ENCODE data around the gene KSR2. TPM values are rescaled to one million over a fixed set of nuclear protein-coding genes. Genes with fewer than 3 reads are reported as not detected.

The KSR2 gene
- total RNA-seq, 1 donor from 2014 or later = not detected

GRCh38 chr12:117778656-117779055, 190.1 kb downstream of the KSR2 start:
- TF ChIP-seq CTCF (IDR thresholded peaks at IDR 0.05; ENCODE audit: borderline replicate concordance) = no peak
- Histone ChIP-seq H3K9me3 (replicated peaks) (no peaks in the 10 kb centered on the region), H3K4me1 (no peaks in the 10 kb centered on the region), H3K36me3 (no peaks in the 10 kb centered on the region), H3K27ac (replicated peaks) (no peak overlapping the region), H3K4me3 (no peak overlapping the region), H3K27me3 (ENCODE audit: low read depth) (peaks cover 45% of the 10 kb centered on the region)
- DNase-seq = no peak
- intact Hi-C loops (cut with micrococcal nuclease) = no loop called here

GRCh38 chr12:117774941-117775775, 193.6 kb downstream of the KSR2 start:
- Histone ChIP-seq H3K27me3 (ENCODE audit: low read depth) (peaks cover 39% of the 10 kb centered on the region), H3K27ac (replicated peaks) (no peak overlapping the region), H3K36me3 (no peaks in the 10 kb centered on the region), H3K4me1 (no peaks in the 10 kb centered on the region), H3K4me3 (no peak overlapping the region), H3K9me3 (replicated peaks) (no peaks in the 10 kb centered on the region)
- intact Hi-C loops (cut with micrococcal nuclease) = no loop called here
- no peak for TF ChIP-seq CTCF (IDR thresholded peaks at IDR 0.05; ENCODE audit: borderline replicate concordance)
- DNase-seq = no peak

GRCh38 chr12:117768860-117769259, 199.9 kb downstream of the KSR2 start:
- peaks cover 14% of the 10 kb centered on the region for H3K9me3 ChIP-seq (replicated peaks)
- DNase-seq = no peak
- intact Hi-C loops (cut with micrococcal nuclease) = no loop called here
- H3K36me3 ChIP-seq = no peaks in the 10 kb centered on the region
- no peak overlapping the region for H3K4me3 ChIP-seq
- TF ChIP-seq CTCF (IDR thresholded peaks at IDR 0.05; ENCODE audit: borderline replicate concordance) = no peak
- peaks cover 69% of the 10 kb centered on the region for H3K27me3 ChIP-seq (ENCODE audit: low read depth)
- no peaks in the 10 kb centered on the region for H3K4me1 ChIP-seq
- no peak overlapping the region for H3K27ac ChIP-seq (replicated peaks)

GRCh38 chr12:117766008-117766407, 202.8 kb downstream of the KSR2 start:
- Histone ChIP-seq H3K36me3 (no peaks in the 10 kb centered on the region), H3K27me3 (ENCODE audit: low read depth) (peaks cover 68% of the 10 kb centered on the region), H3K4me3 (no peak overlapping the region), H3K9me3 (replicated peaks) (peaks cover 14% of the 10 kb centered on the region), H3K4me1 (no peaks in the 10 kb centered on the region), H3K27ac (replicated peaks) (no peak overlapping the region)
- no peak for TF ChIP-seq CTCF (IDR thresholded peaks at IDR 0.05; ENCODE audit: borderline replicate concordance)
- intact Hi-C loops (cut with micrococcal nuclease) = no loop called here
- DNase-seq = no peak

GRCh38 chr12:117762143-117762542, 206.6 kb downstream of the KSR2 start:
- Histone ChIP-seq H3K9me3 (replicated peaks) (peaks cover 14% of the 10 kb centered on the region), H3K4me3 (no peak overlapping the region), H3K4me1 (no peaks in the 10 kb centered on the region), H3K36me3 (no peaks in the 10 kb centered on the region), H3K27me3 (ENCODE audit: low read depth) (peaks cover 39% of the 10 kb centered on the region), H3K27ac (replicated peaks) (no peak overlapping the region)
- DNase-seq = no peak
- intact Hi-C loops (cut with micrococcal nuclease) = no loop called here
- no peak for TF ChIP-seq CTCF (IDR thresholded peaks at IDR 0.05; ENCODE audit: borderline replicate concordance)
